Mucosa of descending colon (tissue), 3 donors: ENCODE results near the gene GSN. TPM values are rescaled to one million over a fixed set of nuclear protein-coding genes. Genes with fewer than 3 reads are reported as not detected.

ENCODE experiments used
- ATAC-seq: fragments of 200-7000 bp; cut with Tn5 transposase; one replicate; pipeline ENCODE4 v1.9.1; 2020; ENCODE audit warnings: mild to moderate bottlenecking, moderate library complexity
- DNase-seq, 3 donors: peaks; one replicate each; pipeline ENCODE4 v3.0.0-alpha.2; 2020
- H3K36me3 ChIP-seq: fragments of 200-600 bp; one replicate; pipeline ENCODE4 v1.8.0; 2021; ENCODE audit warnings: low read depth, mild to moderate bottlenecking
- H3K4me1 ChIP-seq: fragments of 200-600 bp; one replicate; pipeline ENCODE4 v1.8.0; 2021; ENCODE audit warnings: low read depth, mild to moderate bottlenecking
- H3K4me3 ChIP-seq: fragments of 200-600 bp; one replicate; pipeline ENCODE4 v1.8.0; 2021; ENCODE audit warnings: mild to moderate bottlenecking
- H3K9me3 ChIP-seq: fragments of 200-600 bp; one replicate; pipeline ENCODE4 v1.8.0; 2021; ENCODE audit warnings: mild to moderate bottlenecking
- intact Hi-C, 2 donors: fragments of 100-400 bp; cut with DNase I in 1 of 2; cut with micrococcal nuclease in 1 of 2; formaldehyde crosslinking; loops; one replicate each; pipeline versions ENCODE4 v1.11.0 to v1.11.1; 2022; cut with DNase I, micrococcal nuclease
- total RNA-seq, 3 donors: library from RNA; stranded (reverse); fragmentation: NEBNext Ultra II Directional in 2 of 3; extraction: Animal tissue kit (Norgen Biotek cat#: 25700) in 2 of 3; gene quantifications; one replicate each; pipeline versions ENCODE4 v1.2.1 to v1.2.4, GENCODE V29; 2021 to 2023
- TF ChIP-seq, protein P1 (sequence below): fragments of 200-600 bp; IDR thresholded peaks from one replicate; pipeline ENCODE4 v1.8.0; 2022; ENCODE audit warnings: antibody characterized with exemption, mild to moderate bottlenecking
- donor health status: DM: no; HTN: no; CAD: no; lungs with moderate emphysema.
- donor health status: DM: no; HTN: no; CAD: no.
- donor health status: DM: no; HTN: yes; CAD: no.

The GSN gene
- total RNA-seq, 3 donors from 2014 or later, result 443 to 952 (median 937) TPM

DNA sequence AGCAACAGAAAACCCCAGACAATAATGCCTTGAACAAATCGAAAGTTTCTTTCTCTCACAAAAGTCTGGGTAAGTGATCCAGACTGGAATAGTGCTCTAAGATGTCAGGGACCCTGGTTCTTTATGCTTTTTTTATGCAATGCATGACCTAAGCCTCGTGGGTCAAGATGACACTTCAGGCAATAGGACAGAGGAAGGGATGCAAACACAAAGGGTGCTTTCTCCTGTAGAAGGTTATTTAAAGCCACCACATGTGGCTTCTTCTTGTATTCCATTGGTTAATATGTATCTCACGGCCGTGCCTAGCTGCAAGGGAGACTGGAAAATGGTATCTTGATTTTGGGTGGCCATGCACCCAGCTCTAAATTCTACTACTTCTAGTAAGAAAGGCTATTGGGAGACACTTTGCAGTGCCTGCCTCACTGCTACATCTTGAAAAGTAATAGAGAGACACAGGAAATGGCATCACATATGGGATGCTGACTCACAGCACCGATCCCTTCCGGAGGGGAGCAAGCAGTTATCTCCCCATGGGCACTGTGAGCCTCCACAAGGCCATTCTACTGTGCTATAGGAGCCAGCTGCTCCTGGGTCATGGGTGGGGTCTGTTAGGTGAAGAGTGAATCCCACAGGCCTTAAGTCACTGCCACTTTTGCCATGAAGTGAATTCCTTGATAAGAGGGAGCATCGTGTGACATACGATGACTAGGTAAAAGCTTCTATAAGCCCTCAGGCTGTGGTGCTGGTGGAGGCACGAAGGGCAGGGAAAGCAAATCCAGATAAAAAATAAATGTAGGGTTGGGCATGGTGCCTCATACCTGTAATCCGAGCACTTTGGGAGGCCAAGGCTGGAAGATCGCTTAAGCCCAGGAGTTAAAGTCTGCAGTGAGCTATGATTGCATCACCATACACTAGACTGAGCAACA lies 33.8 kb upstream of the GSN start:
- no peak overlapping the region for H3K4me3 ChIP-seq
- ATAC-seq (peak; percentile 21), DNase-seq (no peak)
- intact Hi-C loops, result no loop called here
- TF ChIP-seq, protein P1, sequence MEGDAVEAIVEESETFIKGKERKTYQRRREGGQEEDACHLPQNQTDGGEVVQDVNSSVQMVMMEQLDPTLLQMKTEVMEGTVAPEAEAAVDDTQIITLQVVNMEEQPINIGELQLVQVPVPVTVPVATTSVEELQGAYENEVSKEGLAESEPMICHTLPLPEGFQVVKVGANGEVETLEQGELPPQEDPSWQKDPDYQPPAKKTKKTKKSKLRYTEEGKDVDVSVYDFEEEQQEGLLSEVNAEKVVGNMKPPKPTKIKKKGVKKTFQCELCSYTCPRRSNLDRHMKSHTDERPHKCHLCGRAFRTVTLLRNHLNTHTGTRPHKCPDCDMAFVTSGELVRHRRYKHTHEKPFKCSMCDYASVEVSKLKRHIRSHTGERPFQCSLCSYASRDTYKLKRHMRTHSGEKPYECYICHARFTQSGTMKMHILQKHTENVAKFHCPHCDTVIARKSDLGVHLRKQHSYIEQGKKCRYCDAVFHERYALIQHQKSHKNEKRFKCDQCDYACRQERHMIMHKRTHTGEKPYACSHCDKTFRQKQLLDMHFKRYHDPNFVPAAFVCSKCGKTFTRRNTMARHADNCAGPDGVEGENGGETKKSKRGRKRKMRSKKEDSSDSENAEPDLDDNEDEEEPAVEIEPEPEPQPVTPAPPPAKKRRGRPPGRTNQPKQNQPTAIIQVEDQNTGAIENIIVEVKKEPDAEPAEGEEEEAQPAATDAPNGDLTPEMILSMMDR, result no peak
- no peaks in the 10 kb centered on the region for H3K4me1 ChIP-seq
- H3K36me3 ChIP-seq, result no peaks in the 10 kb centered on the region
- no peaks in the 10 kb centered on the region for H3K9me3 ChIP-seq

DNA sequence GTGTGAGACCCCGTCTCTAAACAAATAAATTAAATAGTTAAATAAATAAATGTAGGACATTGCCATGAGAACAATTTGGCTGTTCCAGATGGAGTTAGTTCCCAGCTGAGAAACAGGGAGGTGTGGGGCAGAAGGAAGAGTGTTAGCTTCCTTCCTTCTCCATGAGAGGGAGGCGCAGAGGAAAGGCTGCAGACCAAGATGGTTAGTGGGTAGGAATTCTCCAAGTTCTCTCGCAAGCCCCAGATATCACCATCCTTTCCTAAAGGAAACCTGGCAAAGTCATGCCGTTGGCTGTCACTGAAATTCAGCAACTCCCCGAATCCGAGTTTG lies 33.2 kb upstream of the GSN start:
- H3K9me3 ChIP-seq, result no peaks in the 10 kb centered on the region
- TF ChIP-seq, protein P1, result no peak
- no peak for DNase-seq
- H3K36me3 ChIP-seq, result no peaks in the 10 kb centered on the region
- ATAC-seq, result no peak
- intact Hi-C loops, result no loop called here
- H3K4me3 ChIP-seq, result no peak overlapping the region
- no peaks in the 10 kb centered on the region for H3K4me1 ChIP-seq

DNA sequence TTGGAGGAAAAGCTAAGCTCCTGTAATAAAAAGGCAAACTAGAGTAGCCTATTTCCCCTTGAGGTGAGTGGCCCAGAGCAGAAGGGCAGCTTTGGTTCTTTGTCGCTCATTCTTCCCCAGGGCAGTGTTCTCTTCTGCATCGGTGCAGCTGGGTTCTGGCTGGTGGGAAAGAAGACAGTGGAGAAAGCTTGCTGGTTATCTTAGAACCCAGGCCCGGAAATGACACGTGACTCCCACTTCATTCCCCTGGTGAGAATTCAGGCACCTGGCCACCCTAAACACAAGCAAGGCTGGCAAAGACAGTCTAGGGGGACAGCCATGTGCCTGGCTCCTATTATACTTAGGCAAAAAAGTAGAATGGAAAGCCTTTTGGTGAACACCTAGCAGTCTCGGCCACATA lies 32.5 kb upstream of the GSN start:
- Histone ChIP-seq H3K4me3 (no peak overlapping the region), H3K9me3 (no peaks in the 10 kb centered on the region), H3K4me1 (no peaks in the 10 kb centered on the region), H3K36me3 (no peaks in the 10 kb centered on the region)
- no peak for ATAC-seq
- TF ChIP-seq, protein P1, result no peak
- DNase-seq, result no peak
- intact Hi-C loops, result no loop called here

DNA sequence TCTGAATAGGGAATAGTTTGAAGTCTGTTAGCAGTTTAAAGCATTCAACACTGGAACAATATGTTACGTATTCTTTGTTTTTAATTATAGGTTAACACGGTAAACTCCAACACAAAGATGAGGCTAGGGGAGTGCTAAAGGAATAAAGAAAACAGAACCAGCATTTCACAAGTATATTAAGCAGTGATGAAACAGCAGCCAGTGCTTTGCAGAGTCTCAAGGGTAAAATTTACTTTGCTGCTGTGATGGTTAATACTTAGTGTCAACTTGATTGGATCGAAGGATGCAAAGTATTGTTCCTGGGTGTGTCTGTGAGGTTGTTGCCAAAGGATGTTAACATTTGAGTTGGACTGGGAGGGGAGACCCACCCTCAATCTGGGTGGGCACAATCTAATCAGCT lies 30.0 kb upstream of the GSN start:
- TF ChIP-seq, protein P1, result no peak
- no peak for DNase-seq
- intact Hi-C loops, result no loop called here
- no peak overlapping the region for H3K4me3 ChIP-seq
- no peaks in the 10 kb centered on the region for H3K4me1 ChIP-seq
- H3K36me3 ChIP-seq, result no peaks in the 10 kb centered on the region
- no peaks in the 10 kb centered on the region for H3K9me3 ChIP-seq
- no peak for ATAC-seq

DNA sequence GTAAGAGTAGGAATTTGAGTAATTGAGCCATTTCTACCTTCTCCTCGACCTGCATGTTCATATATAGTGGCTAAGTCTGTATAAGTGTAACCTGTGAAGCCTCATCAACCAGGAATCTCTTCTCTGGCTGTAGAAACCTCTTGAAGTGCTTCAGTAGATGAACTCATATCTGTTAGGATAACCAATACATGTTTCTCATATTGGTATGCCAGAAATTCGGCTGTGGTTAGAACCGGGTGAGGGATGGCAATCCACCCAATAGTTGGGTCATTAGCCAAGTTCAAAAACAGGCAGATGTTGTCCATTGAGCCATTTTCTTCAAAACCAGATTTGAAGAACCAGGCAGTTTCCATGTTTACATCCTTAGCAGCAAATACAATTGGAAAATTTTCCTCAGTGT lies 28.9 kb upstream of the GSN start:
- ATAC-seq (no peak), DNase-seq (no peak)
- no peak overlapping the region for H3K4me3 ChIP-seq
- H3K4me1 ChIP-seq, result no peaks in the 10 kb centered on the region
- intact Hi-C loops, result no loop called here
- H3K36me3 ChIP-seq, result no peaks in the 10 kb centered on the region
- H3K9me3 ChIP-seq, result no peaks in the 10 kb centered on the region
- TF ChIP-seq, protein P1, result no peak
